Raji (cell line): ENCODE results near the gene RB1.
A peak's percentile ranks its signal among the peaks of the same experiment; 100 is the strongest.

ENCODE experiments used
- POLR2A ChIP-seq: IDR thresholded peaks from 2 replicates; pipeline ENCODE4 v1.6.1; 2011; ENCODE audit warnings: low read depth, low read length, control low read depth; ENCODE audit not compliant: insufficient read depth

Gene RB1

DNA sequence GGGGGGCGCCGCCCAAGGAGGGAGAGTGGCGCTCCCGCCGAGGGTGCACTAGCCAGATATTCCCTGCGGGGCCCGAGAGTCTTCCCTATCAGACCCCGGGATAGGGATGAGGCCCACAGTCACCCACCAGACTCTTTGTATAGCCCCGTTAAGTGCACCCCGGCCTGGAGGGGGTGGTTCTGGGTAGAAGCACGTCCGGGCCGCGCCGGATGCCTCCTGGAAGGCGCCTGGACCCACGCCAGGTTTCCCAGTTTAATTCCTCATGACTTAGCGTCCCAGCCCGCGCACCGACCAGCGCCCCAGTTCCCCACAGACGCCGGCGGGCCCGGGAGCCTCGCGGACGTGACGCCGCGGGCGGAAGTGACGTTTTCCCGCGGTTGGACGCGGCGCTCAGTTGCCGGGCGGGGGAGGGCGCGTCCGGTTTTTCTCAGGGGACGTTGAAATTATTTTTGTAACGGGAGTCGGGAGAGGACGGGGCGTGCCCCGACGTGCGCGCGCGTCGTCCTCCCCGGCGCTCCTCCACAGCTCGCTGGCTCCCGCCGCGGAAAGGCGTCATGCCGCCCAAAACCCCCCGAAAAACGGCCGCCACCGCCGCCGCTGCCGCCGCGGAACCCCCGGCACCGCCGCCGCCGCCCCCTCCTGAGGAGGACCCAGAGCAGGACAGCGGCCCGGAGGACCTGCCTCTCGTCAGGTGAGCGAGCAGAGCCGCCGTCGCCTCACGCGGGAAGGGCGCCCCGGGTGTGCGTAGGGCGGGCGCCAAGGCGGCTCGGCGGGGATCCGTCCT, at the start of gene RB1:
Gene RB1, plus strand, starts transcription at position 393 of the 784 bp plus-strand sequence. Its CDS starts 162 bp downstream, at position 555.
- TF ChIP-seq POLR2A, result peak; percentile 86

GRCh38 chr13:48253849-48254248, 49.7 kb upstream of the RB1 start:
- no peak for TF ChIP-seq POLR2A

DNA sequence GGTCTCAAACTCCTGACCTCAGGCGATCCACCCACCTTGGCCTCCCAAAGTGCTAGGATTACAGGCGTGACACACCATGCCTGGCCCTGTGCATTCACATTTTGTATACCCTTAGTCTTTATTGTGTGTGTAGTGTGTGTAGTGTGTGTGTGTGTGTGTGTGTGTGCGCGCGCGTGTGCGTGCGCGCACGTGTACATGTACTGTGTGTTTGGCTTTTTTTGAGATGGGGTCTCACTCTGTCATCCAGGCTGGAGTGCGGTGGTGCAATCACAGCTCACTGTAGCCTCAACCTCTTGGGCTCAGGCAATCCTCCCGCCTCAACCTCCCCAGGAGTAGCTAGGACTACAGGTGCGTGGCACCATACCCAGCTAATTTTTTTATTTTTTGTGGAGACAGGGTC, 48.5 kb upstream of the RB1 start:
- no peak for TF ChIP-seq POLR2A

- TF ChIP-seq POLR2A, result no peak
Observed at GRCh38 chr13:48255954-48256353, 47.6 kb upstream of the RB1 start.

GRCh38 chr13:48258002-48258401, 45.5 kb upstream of the RB1 start:
- TF ChIP-seq POLR2A, result no peak

GRCh38 chr13:48258430-48258829, 45.1 kb upstream of the RB1 start:
- no peak for TF ChIP-seq POLR2A

DNA sequence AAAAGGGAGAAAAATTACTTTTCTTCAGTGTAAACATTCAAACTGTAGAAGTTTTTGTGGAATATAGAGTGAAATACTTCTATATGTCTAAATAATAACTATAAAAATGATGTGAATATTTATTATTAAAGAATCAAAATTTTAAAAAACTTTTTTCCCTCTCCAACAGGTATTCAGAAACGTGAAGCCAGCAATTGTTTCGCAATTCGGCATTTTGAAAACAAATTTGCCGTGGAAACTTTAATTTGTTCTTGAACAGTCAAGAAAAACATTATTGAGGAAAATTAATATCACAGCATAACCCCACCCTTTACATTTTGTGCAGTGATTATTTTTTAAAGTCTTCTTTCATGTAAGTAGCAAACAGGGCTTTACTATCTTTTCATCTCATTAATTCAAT, 42.6 kb upstream of the RB1 start:
- no peak for TF ChIP-seq POLR2A

- TF ChIP-seq POLR2A, result no peak
Observed at GRCh38 chr13:48263196-48263595, 40.4 kb upstream of the RB1 start.

- TF ChIP-seq POLR2A, result no peak
Observed at GRCh38 chr13:48264058-48264457, 39.5 kb upstream of the RB1 start.

DNA sequence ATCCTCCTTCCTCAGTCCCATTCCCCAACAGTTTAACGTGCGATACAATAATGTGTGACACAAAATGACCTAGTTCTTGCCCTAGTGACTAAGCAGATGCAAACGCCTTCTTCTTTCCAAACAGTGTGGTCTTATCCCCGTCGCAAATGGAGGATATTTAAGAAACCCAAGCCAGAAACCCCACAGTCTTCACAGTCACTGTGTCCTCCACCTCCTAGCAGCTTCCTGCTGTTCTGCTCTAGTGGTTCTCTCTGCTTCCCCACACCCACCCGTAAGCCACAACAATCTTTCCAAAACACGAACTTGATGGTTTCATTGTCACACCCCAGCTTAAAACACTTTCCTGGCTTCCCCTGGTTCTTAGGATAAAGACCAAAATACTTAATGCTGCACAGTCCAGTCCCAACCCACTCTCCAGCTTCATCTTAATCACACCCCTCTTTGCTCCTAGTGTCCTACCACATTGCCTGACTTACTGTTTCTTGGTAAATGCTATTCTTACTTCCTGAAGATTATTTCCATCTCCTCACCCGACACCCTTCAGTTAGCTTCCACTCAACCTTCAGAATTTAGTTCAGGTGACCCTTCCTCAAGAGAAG, 38.2 kb upstream of the RB1 start:
- no peak for TF ChIP-seq POLR2A

DNA sequence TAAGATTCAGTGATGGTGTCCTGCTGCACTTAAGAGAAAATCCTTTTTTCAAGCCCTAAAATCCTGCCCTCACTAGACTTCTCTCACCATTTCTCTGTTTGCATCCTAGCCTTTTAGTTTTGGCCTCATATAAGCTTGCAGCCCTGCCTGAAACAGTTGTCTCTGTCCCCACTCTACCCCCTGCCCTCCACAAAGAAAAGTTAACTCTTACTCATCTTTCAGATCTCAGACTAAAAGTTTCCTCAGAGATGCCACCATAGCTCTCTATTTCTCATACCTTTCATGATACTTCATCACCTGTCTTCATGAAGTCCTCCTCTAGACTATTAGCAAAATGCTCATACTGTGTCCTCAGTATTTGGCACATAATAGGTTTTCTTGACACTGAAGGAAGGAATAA, 37.4 kb upstream of the RB1 start:
- TF ChIP-seq POLR2A, result no peak

GRCh38 chr13:48266701-48267639, 36.6 kb upstream of the RB1 start:
- no peak for TF ChIP-seq POLR2A

DNA sequence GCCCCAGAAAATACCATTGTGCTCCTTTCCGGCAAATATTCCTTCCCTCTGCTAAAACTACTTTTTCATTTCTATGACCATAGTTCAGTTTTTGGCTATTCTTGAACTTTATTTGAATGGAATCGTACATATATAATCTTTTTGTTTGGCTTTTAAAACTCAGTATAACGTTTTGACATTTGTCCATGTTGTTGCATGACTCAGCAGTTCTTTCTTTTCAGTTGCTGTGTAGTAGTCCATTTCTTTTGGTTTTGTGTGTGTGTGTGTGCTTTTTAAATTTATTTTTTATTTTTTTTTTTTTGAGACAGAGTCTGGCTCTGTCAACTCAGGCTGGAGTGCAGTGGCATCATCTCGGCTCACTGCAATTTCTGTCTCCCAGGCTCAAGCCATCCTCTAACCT, 35.5 kb upstream of the RB1 start:
- no peak for TF ChIP-seq POLR2A

GRCh38 chr13:48273346-48273745, 30.2 kb upstream of the RB1 start:
- no peak for TF ChIP-seq POLR2A

- no peak for TF ChIP-seq POLR2A
Observed at GRCh38 chr13:48275507-48275906, 28.0 kb upstream of the RB1 start.

GRCh38 chr13:48278806-48279205, 24.7 kb upstream of the RB1 start:
- TF ChIP-seq POLR2A, result no peak
